Colonic mucosa (tissue), 4 donors: ENCODE results near the gene CD19. TPM values are rescaled to one million over a fixed set of nuclear protein-coding genes. Genes with fewer than 3 reads are reported as not detected.

Experiments
- DNase-seq: peaks from one replicate; pipeline ENCODE4 v3.0.0-alpha.2; 2020
- H3K27ac ChIP-seq: fragments of 200-600 bp; one replicate; pipeline ENCODE4 v1.8.0; 2021
- H3K27me3 ChIP-seq: fragments of 200-600 bp; one replicate; pipeline ENCODE4 v1.8.0; 2021
- H3K36me3 ChIP-seq: fragments of 200-600 bp; one replicate; pipeline ENCODE4 v1.8.0; 2021
- H3K4me1 ChIP-seq: fragments of 200-600 bp; one replicate; pipeline ENCODE4 v1.8.0; 2021; ENCODE audit warnings: mild to moderate bottlenecking
- H3K4me3 ChIP-seq: fragments of 200-600 bp; one replicate; pipeline ENCODE4 v1.8.0; 2021
- H3K9ac ChIP-seq, 2 donors: one replicate each; pipeline ENCODE4 v1.7.0; 2013; ENCODE audit warnings: control low read depth in 2 of 2, low read depth in 2 of 2, low read length in 2 of 2
- H3K9me3 ChIP-seq: fragments of 200-600 bp; one replicate; pipeline ENCODE4 v1.8.0; 2021
- intact Hi-C: fragments of 100-400 bp; cut with DNase I; formaldehyde crosslinking; loops from one replicate; pipeline ENCODE4 v1.14.1; 2022
- total RNA-seq, 2 donors: library from RNA; stranded (reverse); fragmentation: NEBNext Ultra II Directional in 1 of 2; extraction: Animal tissue kit (Norgen Biotek cat#: 25700) in 1 of 2; gene quantifications; one replicate each; pipeline ENCODE4 v1.2.1, GENCODE V29; 2021
- TF ChIP-seq, protein P1 (sequence below): fragments of 200-600 bp; IDR thresholded peaks from one replicate; pipeline ENCODE4 v1.8.0; 2022; ENCODE audit warnings: antibody characterized with exemption, mild to moderate bottlenecking
- donor health status: healthy.
- donor health status: DM: no; HTN: no; CAD: no.
- donor health status: DM: no; HTN: no; CAD: no.

CD19 gene
- total RNA-seq, 2 donors from 2014 or later = 0.40 to 0.74 TPM

DNA sequence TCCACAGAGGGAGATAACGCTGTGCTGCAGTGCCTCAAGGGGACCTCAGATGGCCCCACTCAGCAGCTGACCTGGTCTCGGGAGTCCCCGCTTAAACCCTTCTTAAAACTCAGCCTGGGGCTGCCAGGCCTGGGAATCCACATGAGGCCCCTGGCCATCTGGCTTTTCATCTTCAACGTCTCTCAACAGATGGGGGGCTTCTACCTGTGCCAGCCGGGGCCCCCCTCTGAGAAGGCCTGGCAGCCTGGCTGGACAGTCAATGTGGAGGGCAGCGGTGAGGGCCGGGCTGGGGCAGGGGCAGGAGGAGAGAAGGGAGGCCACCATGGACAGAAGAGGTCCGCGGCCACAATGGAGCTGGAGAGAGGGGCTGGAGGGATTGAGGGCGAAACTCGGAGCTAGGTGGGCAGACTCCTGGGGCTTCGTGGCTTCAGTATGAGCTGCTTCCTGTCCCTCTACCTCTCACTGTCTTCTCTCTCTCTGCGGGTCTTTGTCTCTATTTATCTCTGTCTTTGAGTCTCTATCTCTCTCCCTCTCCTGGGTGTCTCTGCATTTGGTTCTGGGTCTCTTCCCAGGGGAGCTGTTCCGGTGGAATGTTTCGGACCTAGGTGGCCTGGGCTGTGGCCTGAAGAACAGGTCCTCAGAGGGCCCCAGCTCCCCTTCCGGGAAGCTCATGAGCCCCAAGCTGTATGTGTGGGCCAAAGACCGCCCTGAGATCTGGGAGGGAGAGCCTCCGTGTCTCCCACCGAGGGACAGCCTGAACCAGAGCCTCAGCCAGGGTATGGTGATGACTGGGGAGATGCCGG, 769 bp downstream of the CD19 start:
- Histone ChIP-seq H3K27ac (no peak overlapping the region), H3K4me3 (no peak overlapping the region), H3K9ac (no peak overlapping the region), H3K27me3 (no peaks in the 10 kb centered on the region), H3K4me1 (peaks cover 6% of the 10 kb centered on the region), H3K9me3 (no peaks in the 10 kb centered on the region), H3K36me3 (no peaks in the 10 kb centered on the region)
- intact Hi-C loops = no loop called here
- TF ChIP-seq, protein P1, sequence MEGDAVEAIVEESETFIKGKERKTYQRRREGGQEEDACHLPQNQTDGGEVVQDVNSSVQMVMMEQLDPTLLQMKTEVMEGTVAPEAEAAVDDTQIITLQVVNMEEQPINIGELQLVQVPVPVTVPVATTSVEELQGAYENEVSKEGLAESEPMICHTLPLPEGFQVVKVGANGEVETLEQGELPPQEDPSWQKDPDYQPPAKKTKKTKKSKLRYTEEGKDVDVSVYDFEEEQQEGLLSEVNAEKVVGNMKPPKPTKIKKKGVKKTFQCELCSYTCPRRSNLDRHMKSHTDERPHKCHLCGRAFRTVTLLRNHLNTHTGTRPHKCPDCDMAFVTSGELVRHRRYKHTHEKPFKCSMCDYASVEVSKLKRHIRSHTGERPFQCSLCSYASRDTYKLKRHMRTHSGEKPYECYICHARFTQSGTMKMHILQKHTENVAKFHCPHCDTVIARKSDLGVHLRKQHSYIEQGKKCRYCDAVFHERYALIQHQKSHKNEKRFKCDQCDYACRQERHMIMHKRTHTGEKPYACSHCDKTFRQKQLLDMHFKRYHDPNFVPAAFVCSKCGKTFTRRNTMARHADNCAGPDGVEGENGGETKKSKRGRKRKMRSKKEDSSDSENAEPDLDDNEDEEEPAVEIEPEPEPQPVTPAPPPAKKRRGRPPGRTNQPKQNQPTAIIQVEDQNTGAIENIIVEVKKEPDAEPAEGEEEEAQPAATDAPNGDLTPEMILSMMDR = no peak
- no peak for DNase-seq

GRCh38 chr16:28933171-28933570, 1.4 kb downstream of the CD19 start:
- TF ChIP-seq, protein P1 = no peak
- Histone ChIP-seq H3K4me1 (peaks cover 6% of the 10 kb centered on the region), H3K9ac (no peak overlapping the region), H3K4me3 (no peak overlapping the region), H3K27me3 (no peaks in the 10 kb centered on the region), H3K9me3 (no peaks in the 10 kb centered on the region), H3K27ac (no peak overlapping the region), H3K36me3 (no peaks in the 10 kb centered on the region)
- intact Hi-C loops = no loop called here
- no peak for DNase-seq

DNA sequence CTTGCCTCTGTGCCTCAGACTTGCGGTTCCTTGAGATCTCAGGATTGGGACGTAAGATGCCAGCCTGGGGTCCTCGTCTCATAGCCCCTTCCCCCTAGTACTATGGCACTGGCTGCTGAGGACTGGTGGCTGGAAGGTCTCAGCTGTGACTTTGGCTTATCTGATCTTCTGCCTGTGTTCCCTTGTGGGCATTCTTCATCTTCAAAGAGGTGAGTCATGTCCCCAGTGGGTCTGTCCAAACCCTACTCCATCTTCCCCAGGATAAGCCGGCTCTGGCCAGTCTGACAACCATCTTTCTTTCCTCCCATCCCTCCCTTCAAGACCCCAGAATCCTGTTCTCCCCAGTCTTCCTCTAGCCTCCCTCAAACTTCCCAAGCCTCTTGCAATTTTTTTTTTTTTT, 3.6 kb downstream of the CD19 start:
- Histone ChIP-seq H3K27me3 (no peaks in the 10 kb centered on the region), H3K9me3 (no peaks in the 10 kb centered on the region), H3K36me3 (no peaks in the 10 kb centered on the region), H3K4me1 (peaks cover 6% of the 10 kb centered on the region), H3K9ac (no peak overlapping the region), H3K4me3 (no peak overlapping the region), H3K27ac (no peak overlapping the region)
- no peak for DNase-seq
- TF ChIP-seq, protein P1 = no peak
- intact Hi-C loops = no loop called here

DNA sequence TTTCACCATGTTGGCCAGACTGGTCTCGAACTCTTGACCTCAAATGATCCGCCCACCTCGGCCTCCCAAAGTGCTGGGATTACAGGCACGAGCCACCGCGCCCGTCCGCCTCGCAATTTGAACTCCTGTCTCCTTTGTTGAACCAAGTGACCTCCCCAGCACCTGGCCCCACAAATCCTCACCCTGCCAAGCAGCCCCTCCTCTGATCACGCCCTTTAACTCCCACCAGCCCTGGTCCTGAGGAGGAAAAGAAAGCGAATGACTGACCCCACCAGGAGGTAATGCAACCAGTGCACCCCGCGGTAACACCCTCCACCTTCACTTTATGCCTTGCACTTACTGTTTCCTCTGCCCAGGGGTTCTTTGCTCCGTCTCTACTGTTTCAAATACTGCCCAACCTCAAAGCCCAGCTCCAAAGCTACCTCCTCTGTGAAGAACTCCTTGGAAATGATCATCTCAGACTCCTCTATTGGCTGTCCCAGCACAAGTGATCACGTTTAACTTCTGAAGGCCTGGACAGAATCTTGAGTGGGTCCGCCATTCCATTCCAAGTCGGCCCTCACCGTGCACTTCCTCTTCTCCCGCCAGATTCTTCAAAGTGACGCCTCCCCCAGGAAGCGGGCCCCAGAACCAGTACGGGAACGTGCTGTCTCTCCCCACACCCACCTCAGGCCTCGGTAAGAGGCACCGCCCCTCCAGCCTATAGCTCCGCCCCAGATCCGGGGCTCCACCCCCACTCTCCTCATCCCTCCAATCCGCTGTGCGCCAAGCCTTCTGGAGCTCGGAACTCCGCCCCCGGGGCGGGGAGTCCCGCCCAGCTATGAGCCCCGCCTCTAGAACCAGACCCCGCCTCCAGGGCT, 4.4 kb downstream of the CD19 start:
- no peaks in the 10 kb centered on the region for H3K27me3 ChIP-seq
- intact Hi-C loops = no loop called here
- DNase-seq = peak; percentile 95
- H3K4me1 ChIP-seq = peaks cover 6% of the 10 kb centered on the region
- H3K9me3 ChIP-seq = no peaks in the 10 kb centered on the region
- H3K4me3 ChIP-seq = peak overlapping the region; percentile 25
- TF ChIP-seq, protein P1 = no peak
- no peak overlapping the region for H3K27ac ChIP-seq
- H3K9ac ChIP-seq = no peak overlapping the region
- H3K36me3 ChIP-seq = no peaks in the 10 kb centered on the region

- Histone ChIP-seq H3K4me1 (peaks cover 6% of the 10 kb centered on the region), H3K36me3 (no peaks in the 10 kb centered on the region), H3K27ac (no peak overlapping the region), H3K27me3 (no peaks in the 10 kb centered on the region), H3K9ac (no peak overlapping the region), H3K9me3 (no peaks in the 10 kb centered on the region), H3K4me3 (no peak overlapping the region)
- intact Hi-C loops = no loop called here
- TF ChIP-seq, protein P1 = no peak
- DNase-seq = no peak
Observed at GRCh38 chr16:28936784-28937155, 5.0 kb downstream of the CD19 start.
